Measurements from ENCODE around the gene GMPPA.

DNA sequence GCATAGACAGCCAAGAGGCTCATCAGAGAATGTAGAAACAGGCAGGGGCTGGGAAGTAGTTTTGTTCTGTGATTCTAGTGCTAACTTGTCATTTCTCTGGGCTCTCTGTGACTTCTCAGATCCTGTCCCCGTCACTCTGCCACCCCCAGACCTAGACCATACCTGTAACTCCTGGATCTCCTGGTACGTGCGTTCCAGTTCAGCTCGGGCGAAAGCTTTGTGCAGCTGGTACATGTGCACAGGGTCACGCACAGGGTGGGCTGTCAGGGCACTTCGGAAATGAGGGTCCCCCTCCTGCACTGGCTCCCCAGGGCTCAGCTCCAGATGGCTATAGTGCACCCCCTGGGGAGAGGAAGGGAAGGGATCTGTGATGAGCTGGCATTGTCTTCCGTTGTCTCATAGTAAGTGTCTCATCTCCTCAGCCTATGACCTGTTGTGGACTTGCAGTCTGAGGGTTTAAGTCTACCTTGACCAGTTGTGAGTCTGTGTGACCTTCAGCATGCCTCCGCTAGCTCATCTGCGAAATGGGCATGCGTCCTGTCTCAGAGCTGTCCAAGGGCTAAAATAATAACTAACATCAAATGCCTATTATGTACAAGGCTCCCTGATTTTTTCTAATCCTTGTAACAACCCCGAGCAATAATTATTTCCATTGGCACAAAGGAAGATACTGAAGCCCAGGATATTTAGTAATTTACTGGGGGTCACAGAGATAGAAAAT, 42.3 kb downstream of the GMPPA start:
- TF ChIP-seq, protein P1, sequence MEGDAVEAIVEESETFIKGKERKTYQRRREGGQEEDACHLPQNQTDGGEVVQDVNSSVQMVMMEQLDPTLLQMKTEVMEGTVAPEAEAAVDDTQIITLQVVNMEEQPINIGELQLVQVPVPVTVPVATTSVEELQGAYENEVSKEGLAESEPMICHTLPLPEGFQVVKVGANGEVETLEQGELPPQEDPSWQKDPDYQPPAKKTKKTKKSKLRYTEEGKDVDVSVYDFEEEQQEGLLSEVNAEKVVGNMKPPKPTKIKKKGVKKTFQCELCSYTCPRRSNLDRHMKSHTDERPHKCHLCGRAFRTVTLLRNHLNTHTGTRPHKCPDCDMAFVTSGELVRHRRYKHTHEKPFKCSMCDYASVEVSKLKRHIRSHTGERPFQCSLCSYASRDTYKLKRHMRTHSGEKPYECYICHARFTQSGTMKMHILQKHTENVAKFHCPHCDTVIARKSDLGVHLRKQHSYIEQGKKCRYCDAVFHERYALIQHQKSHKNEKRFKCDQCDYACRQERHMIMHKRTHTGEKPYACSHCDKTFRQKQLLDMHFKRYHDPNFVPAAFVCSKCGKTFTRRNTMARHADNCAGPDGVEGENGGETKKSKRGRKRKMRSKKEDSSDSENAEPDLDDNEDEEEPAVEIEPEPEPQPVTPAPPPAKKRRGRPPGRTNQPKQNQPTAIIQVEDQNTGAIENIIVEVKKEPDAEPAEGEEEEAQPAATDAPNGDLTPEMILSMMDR (IDR thresholded peaks at IDR 0.05): no peak
- TF ChIP-seq GABPB1 (CRISPR knock-in tag; IDR thresholded peaks at IDR 0.05): no peak
- TF ChIP-seq SMAD3 (CRISPR knock-in tag; IDR thresholded peaks at IDR 0.05; ENCODE audit: borderline replicate concordance): no peak
- TF ChIP-seq ESRRA (CRISPR knock-in tag; IDR thresholded peaks at IDR 0.05; ENCODE audit: borderline replicate concordance): no peak
- TF ChIP-seq CREB1 (CRISPR knock-in tag; IDR thresholded peaks at IDR 0.05): no peak
- TF ChIP-seq KAT7 (CRISPR knock-in tag; IDR thresholded peaks at IDR 0.05; ENCODE audit: borderline replicate concordance): no peak
- no peak for TF ChIP-seq MXD4 (CRISPR knock-in tag; IDR thresholded peaks at IDR 0.05; ENCODE audit: borderline replicate concordance)
- TF ChIP-seq OVOL2 (CRISPR knock-in tag; IDR thresholded peaks at IDR 0.05; ENCODE audit: borderline replicate concordance): no peak
